T-helper 1 cell treated with Interleukin-12 subunit alpha and Interleukin-12 subunit beta and Interleukin-4 antibody, amounts not matched to agents 30 ng/mL and 1 ng/mL, for 36 hours (primary cell): ENCODE measurements around the gene IP6K2. TPM values are rescaled to one million over a fixed set of nuclear protein-coding genes. Genes with fewer than 3 reads are reported as not detected.
"Not testable (repeated sequence)": the region's sequence is repeated elsewhere in the genome, so short reads cannot be mapped to it uniquely, and the experiment has no call there.

ENCODE experiments used
- intact Hi-C: fragments of 100-400 bp; cut with micrococcal nuclease; formaldehyde crosslinking; loops from one replicate; pipeline ENCODE4 v1.15.1; 2024
- total RNA-seq: library from RNA; stranded (reverse); gene quantifications from 2 replicates; pipeline ENCODE4 v1.2.3, GENCODE V29; 2022

The IP6K2 gene, protein sequence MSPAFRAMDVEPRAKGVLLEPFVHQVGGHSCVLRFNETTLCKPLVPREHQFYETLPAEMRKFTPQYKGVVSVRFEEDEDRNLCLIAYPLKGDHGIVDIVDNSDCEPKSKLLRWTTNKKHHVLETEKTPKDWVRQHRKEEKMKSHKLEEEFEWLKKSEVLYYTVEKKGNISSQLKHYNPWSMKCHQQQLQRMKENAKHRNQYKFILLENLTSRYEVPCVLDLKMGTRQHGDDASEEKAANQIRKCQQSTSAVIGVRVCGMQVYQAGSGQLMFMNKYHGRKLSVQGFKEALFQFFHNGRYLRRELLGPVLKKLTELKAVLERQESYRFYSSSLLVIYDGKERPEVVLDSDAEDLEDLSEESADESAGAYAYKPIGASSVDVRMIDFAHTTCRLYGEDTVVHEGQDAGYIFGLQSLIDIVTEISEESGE
- total RNA-seq: 57.3 and 57.6 TPM in 2 replicates

DNA sequence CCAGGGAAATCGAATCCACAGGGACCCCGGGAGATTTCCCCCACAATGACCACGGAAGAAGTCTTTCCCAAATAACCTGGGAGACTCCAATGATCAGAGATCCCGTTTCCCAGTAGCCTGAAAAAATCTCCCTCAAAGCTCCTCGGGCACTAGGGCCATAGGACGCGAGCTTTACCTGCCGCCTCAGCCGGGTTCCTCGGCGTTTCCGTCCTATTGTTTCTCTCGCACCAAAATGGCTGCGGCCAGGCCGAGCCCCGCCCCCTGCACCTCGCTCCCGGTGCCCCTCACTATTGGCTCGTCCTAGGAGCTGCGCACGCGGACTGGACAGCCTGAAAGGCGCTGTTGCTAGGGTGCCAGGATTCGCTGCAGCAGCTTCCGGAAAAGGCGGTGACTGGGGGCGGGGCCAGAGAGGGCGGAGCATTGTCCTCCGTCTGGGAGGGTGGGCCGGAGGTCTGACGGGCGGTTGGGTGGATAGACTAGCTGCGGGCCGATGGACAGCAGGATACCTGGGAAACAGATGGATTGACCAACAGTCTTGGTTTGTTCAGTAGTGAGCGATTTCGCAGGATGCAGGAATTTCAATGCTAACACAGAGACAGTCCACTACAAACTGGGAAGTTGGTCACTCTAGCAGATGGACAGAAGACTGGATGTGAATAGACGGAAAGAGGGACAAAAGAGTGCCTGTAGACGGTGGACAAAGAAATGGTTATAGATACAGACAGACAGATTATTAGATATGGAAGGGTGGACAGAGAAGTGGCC lies at the start of gene IP6K2:
Gene IP6K2, minus strand, starts transcription at position 240 of the 765 bp plus-strand sequence. CDS start 21,930 bp downstream, outside the sequence.
- intact Hi-C loops: loop anchor here (1.0 to 10.0 kb wide), 20 partner anchors 32 to 1432 kb away; partner anchors contain the start of genes APEH, ARIH2, DAG1 and KIF9

DNA sequence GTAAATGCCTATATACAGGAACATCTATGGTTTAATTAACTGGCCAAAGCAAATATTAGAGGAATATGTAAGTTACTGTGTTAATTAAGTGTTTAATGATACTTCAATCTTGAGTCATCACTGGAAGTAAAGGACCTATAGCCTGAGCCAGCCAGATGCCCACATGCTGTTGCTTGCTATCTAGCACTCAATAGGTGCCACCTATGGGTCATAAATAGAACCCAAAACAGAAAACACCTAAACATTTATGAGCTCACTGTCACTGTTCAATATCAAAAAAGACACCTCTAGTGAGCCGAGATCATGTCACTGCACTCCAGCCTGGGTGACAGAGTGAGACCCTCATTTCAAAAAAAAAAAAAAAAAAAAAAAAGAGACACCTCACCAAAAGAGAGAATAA lies 48.4 kb upstream of the IP6K2 start:
- intact Hi-C loops: no loop called here

DNA sequence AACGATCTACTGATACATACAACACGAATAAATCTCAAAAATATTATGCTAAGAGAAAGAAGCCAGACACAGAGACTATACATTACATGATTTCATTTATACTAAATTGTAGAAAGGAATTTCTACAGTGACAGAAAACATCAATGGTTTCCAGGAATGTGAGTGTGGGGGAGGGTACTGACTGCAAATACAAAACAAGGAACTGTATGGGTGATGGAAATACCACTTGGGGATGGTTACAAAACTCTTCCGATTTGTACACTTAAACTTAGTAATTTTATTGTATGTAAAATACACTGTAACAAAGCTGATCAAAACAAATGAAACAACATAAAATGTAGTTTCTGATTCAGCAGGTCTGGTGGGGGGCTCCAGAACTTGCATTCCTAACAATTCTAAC lies 45.8 kb upstream of the IP6K2 start:
- intact Hi-C loops: no loop called here

DNA sequence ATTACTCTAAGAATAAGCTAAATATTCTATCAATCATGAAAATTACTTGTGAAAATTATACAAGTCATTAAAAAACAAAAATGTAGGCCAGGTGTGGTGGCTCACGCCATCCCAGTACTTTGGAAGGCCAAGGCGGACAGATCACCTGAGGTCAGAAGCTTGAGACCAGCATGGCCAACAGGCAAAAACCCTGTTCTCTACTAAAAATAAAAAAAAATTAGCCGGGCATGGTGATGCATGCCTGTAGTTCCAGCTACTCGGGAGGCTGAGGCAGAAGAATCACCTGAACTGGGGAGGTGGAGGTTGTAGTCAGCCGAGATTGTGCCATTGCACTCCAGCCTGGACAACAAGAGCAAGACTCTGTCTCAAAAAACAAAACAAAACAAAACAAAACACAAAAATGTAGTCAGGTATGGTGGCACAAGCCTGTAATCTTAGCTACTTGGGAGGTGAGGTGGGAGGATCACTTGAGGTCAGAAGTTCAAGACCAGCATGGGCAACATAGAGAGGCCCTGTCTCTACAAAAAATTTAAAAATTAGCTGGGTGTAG lies 43.0 kb upstream of the IP6K2 start:
- intact Hi-C loops: not testable (repeated sequence)

DNA sequence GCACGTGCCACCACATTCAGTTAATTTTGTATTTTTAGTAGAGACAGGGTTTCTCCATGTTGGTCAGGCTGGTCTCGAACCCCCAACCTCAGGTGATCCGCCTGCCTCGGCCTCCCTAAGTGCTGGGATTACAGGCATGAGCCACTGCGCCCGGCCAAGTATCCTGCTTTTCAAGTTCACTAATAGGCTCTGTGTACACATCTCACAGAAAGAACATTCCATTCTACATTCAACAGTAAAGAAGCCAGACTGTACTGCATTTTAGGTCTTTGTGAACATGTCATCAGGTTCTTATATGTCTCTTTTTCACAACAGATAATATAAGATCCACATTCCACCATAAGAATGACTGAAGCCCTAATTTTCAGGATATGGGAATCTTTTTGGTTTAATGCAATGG lies 42.5 kb upstream of the IP6K2 start:
- intact Hi-C loops: not testable (repeated sequence)

GRCh38 chr3:48759071-48759470 lies 42.0 kb upstream of the IP6K2 start:
- intact Hi-C loops: no loop called here

GRCh38 chr3:48756640-48757039 lies 39.6 kb upstream of the IP6K2 start:
- intact Hi-C loops: no loop called here

- intact Hi-C loops: no loop called here
Observed at GRCh38 chr3:48750856-48751255, 33.8 kb upstream of the IP6K2 start.

- intact Hi-C loops: no loop called here
Observed at GRCh38 chr3:48748754-48749153, 31.7 kb upstream of the IP6K2 start.

GRCh38 chr3:48747706-48748105 lies 30.7 kb upstream of the IP6K2 start:
- intact Hi-C loops: no loop called here

DNA sequence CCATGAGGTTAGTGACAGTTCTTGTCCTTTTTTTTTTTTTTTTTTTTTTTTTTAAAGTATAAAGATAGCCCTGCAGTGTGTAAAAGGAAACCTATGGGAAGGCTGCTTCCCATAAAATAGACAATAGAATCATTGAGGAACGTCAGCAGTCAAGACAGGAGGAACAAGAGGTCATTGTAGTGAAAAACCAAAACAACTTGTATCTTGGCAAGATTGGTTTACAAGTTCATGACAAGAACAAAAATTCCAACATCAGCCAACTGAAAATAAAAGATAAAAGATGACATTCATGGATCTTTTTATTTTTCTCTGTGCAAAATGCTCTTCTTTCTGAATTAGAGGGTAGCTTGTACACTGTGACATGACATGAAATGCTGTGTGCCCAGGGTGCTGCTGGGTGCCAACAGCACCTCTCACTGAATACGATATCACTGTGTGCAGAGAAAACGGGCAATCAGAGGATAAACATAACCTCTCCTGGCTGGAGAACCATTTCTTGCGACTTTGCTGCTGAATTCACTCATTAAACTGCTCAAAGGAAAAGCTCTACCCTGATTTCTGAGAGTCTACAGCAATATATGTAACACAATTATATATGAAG lies 30.1 kb upstream of the IP6K2 start:
- intact Hi-C loops: no loop called here

DNA sequence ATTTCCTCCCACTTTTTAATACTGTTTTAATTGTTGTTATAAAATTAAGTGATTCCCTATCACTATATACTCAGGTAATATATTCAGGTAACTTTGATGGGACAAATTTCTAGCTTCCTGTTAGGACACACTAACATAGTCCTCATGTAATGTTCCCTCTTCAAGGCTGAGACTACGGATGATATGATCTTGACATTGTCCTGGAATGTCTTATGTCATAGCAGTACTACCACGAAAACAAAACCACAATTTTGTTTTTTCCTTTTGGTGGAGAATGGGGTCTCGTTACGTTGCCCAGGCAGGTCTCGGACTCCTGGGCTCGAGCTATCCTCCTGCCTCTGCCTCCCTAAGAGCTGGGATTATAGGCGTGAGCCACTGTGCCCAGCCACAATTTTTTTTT lies 26.8 kb upstream of the IP6K2 start:
- intact Hi-C loops: no loop called here

DNA sequence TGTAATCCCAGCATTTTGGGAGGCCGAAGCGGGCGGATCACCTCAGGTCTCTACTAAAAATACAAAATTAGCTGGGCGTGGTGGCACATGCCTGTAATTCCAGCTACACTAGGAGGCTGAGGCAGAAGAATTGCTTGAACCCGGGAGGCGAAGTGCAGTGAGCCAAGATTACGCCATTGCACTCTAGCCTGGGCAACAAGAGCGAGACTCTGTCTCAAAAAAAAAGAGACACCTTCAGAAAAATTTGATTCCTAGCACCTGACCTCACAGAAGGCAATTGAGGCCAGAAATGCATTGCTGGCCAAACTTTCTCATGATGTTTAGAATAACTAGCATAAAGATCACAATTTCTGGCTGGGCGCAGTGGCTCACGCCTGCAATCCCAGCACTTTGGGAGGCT lies 24.2 kb upstream of the IP6K2 start:
- intact Hi-C loops: loop anchor here (2.0 kb wide), 1 partner anchor 56 kb away; the partner anchor contains the start of gene NCKIPSD

GRCh38 chr3:48739955-48740823 lies 23.2 kb upstream of the IP6K2 start:
- intact Hi-C loops: loop anchor here (2.0 to 5.0 kb wide), 2 partner anchors 55 to 338 kb away; partner anchors contain the start of gene NCKIPSD

DNA sequence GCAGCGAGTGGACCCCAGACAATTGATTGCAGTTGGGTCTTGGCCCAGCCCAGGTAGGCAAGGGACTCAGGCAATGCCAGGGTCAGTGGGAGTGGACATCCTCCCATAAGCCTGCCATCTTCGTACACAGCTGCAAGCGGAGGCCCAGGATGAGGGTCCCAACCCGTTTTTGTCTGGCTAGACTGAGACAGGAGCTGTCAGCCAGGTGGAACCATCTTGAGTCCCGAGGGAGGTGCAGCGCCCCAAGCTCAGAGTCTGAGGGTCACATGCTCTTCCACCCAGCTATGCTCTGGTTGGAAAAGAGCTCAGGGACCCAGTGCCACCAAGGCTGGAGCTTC lies 22.6 kb upstream of the IP6K2 start:
- intact Hi-C loops: loop anchor here (5.0 kb wide), 1 partner anchor 337 kb away; no protein-coding TSS in a partner anchor

DNA sequence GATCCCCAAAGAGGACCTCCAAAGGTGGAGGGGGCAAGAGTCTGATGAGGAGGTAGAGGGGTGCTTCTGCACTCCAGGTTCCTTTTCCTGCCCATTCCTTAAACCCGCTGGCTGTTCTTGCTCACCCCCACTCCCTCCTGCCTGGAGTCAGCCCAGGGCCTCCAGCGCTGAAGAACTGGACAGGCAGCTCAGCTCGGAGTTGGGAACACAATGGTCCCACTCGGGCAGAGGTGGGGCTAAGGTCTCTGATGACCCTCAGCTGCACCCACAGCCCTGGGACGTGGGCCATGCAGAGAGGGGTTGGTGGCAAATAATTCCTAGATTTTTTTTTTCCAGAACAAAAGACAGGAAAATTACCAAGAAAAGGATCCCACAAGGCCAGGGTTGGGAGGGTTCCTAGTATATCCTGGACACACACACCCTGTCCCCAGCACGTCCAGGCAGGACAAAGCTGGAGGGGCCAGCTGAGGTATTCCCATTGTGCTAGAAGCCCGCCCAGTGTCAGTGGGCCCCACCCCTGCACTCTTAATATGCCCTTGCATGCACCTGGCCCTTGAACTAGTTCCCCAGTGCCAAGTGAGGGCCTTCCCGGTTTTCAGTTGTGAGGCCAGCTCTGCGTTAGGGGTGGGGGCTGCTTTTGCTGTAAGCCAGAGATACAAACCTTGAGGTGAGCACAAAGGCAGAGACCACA lies 22.1 kb upstream of the IP6K2 start:
- intact Hi-C loops: loop anchor here (5.0 kb wide), 1 partner anchor 337 kb away; no protein-coding TSS in a partner anchor

- intact Hi-C loops: loop anchor here (5.0 kb wide), 1 partner anchor 336 kb away; no protein-coding TSS in a partner anchor
Observed at GRCh38 chr3:48738144-48738536, 21.1 kb upstream of the IP6K2 start.

GRCh38 chr3:48735075-48735767 lies 18.2 kb upstream of the IP6K2 start:
- intact Hi-C loops: loop anchor here (5.0 kb wide), 1 partner anchor 333 kb away; no protein-coding TSS in a partner anchor

GRCh38 chr3:48734541-48734940 lies 17.5 kb upstream of the IP6K2 start:
- intact Hi-C loops: not testable (repeated sequence)
